Body of pancreas (tissue), 4 donors: Measurements from ENCODE around the gene SGCD.

Experiments used
- CTCF ChIP-seq, 7 experiments: fragments of 450-650 bp in 4 of 7; fragments of 200-600 bp in 3 of 7; sonication (generic) in 3 of 7; IDR thresholded peaks; one replicate each; pipeline ENCODE4 v1.5.1; 2016 to 2019; ENCODE audit warnings: antibody characterized with exemption in 7 of 7
- POLR2A ChIP-seq, 3 donors: fragments of 450-650 bp; IDR thresholded peaks; one replicate each; pipeline ENCODE4 v1.6.1; 2016; ENCODE audit warnings: antibody characterized with exemption in 3 of 3, mild to moderate bottlenecking in 2 of 3

- no peak for TF ChIP-seq CTCF (IDR thresholded peaks at IDR 0.05)
- TF ChIP-seq POLR2A (IDR thresholded peaks at IDR 0.05), result no peak
These were observed 5.3 kb downstream of the SGCD start for GRCh38 chr5:156332245-156332644.
